Cardiac fibroblast (primary cell): ENCODE measurements around the gene KLHL28.

Source experiments
- DNase-seq, 2 donors: peaks; one replicate each; pipeline versions ENCODE4 v3.0.0 to v3.0.0-alpha.2; 2010; ENCODE audit warnings: low read depth in 2 of 2
- H3K4me3 ChIP-seq, 2 donors: replicated peaks in 1 of 2; 1 replicate in 1 of 2; 2 replicates in 1 of 2; pipeline ENCODE4 v1.5.1; 2011; ENCODE audit warnings: low read depth in 2 of 2, low read length in 2 of 2, mild to moderate bottlenecking in 2 of 2, moderate library complexity in 1 of 2
- CTCF ChIP-seq: IDR thresholded peaks from one replicate; pipeline ENCODE4 v1.5.1; 2011; ENCODE audit warnings: low read depth, mild to moderate bottlenecking, low read length, inconsistent platforms

KLHL28 gene

DNA sequence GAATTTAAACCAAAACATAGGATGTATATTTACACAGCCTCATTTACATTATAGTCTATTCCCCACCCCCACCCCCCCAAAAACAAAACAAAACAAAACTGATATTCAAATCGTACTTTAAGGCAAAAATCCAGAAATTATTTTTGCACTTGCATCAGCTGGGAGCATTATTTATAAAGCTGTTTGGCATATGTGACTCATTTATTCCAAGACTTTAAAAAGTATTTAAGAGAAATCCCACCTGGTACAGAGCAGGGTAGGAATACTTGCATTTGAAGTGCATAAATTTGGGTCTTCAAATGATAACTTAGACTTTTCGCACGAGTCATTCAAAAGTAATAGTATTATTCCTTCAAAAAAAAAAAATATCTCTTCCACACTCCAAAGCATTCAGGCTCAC is 1.1 kb downstream of the KLHL28 start:
- TF ChIP-seq CTCF: no peak
- peak overlapping the region; percentile 78 to 87 for H3K4me3 ChIP-seq
- peak in 1 of 2 donors; percentile 29 for DNase-seq

GRCh38 chr14:44960146-44960545 is 1.6 kb downstream of the KLHL28 start:
- TF ChIP-seq CTCF: no peak
- H3K4me3 ChIP-seq: peak overlapping the region in 1 of 2 donors; percentile 78
- DNase-seq: peak in 1 of 2 donors; percentile 37

GRCh38 chr14:44959538-44959937 is 2.2 kb downstream of the KLHL28 start:
- H3K4me3 ChIP-seq: peak overlapping the region in 1 of 2 donors; percentile 78
- DNase-seq: no peak
- TF ChIP-seq CTCF: no peak

DNA sequence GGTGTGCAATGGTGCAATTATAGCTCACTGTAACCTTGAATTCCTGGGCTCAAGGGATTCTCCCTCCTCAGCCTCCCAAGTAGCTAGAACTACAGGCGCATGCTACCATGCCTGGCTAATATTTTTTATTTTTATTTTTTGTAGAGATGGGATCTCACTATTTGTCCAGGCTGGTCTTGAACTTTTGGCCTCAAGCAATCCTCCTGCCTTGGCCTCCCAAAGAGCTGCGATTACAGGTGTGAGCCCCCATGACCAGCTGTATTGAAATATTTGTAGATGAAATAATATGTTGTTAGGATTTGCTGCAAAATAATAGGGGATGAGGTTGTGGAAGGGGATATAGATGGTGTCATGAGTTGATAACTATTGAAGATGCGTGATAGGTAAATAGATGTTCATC is 4.9 kb downstream of the KLHL28 start:
- H3K4me3 ChIP-seq: no peak overlapping the region
- no peak for DNase-seq
- no peak for TF ChIP-seq CTCF

DNA sequence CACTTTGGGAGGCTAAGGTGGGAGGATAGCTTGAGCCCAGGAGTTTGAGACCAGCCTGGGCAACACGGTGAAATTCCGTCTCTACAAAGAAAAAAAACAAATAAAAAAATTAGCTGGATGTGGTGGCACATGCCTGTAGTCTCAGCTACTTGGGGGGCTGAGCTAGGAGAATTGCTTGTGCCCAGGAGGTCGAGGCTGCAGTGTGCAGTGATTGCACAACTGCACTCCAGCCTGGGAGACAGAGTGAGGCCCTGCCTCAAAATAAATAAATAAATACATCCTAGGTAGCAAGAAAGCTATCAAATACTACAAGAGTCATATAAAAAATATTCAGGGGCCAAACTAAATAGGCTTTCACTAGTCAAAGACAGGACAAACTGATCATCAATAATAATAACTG is 6.2 kb downstream of the KLHL28 start:
- DNase-seq: no peak
- H3K4me3 ChIP-seq: no peak overlapping the region
- no peak for TF ChIP-seq CTCF

DNA sequence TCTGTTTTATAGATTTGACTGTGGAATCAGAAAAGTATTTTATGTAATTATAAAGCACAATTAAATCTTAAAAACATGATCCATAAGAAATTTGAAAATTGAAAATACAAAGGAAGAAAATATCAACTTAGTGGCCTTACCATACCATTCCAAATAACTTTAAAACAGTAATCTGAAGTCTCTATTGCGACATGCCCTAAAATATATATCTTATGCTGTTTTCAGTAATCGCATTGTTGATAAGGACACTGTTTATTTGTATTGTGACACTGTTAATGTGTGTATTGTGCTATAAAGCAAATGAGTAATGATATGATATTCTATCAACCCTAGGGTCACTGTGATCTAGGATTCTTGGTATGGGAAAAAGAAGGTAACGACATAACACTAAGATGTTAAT is 7.0 kb downstream of the KLHL28 start:
- no peak for DNase-seq
- no peak for TF ChIP-seq CTCF
- no peak overlapping the region for H3K4me3 ChIP-seq

DNA sequence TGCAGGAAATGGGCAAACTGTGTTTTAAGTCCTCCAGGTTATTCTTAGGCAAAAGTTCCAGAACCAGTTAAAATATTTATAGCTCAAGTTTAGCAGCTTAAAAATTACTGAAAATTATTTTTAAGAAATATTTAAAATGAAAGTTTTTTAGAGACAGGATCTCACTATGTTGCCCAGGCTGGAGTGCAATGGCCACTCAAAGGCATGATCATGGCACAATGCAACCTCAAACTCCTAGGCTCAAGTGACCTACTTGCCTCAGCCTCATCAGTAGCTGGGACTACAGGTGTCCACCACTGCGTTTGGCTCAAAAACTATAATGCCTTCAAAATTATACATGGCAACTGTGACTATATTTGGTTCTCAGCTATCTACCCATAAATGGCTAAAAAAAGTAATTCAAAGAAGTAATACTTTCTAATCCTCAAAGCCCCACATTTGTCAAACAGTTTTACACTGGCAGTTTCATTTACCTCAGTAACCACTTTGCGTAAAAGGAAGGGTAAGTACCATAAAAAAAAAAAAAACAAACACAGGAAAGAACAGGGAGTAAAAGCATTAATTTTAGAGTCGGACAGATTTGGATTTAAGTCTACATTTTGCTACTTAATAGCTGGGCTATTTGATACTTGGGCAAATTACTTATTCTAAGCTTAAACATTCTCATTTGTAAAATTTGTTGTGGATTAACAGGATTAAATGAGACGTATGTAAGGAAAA is 9.2 kb downstream of the KLHL28 start:
- TF ChIP-seq CTCF: no peak
- H3K4me3 ChIP-seq: no peak overlapping the region
- no peak for DNase-seq
